ENCODE results near the gene ACVR1B.

ACVR1B gene

DNA sequence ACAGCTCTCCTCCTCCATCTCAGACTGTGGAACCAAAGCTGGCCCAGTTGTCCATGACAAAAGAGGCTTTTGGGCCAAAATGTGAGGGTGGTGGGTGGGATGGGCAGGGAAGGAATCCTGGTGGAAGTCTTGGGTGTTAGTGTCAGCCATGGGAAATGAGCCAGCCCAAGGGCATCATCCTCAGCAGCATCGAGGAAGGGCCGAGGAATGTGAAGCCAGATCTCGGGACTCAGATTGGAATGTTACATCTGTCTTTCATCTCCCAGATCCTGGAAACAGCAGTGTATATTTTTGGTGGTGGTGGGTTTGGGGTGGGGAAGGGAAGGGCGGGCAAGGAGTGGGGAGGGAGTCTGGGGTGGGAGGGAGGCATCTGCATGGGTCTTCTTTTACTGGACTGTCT, 43.5 kb downstream of the ACVR1B start:
- H3K9me3 ChIP-seq (ENCODE audit: control insufficient read depth, low read length): no peaks in the 10 kb centered on the region
- peak; percentile 41 for DNase-seq (ENCODE audit: low read depth)
- H3K9ac ChIP-seq (ENCODE audit: low read length): no peak overlapping the region
- peaks cover 81% of the 10 kb centered on the region for H3K36me3 ChIP-seq (ENCODE audit: control insufficient read depth, insufficient read depth, low read length, severe bottlenecking)
- H3K4me3 ChIP-seq (ENCODE audit: low read length): no peak overlapping the region
- peaks cover 2% of the 10 kb centered on the region for H3K4me1 ChIP-seq (ENCODE audit: control insufficient read depth, insufficient read depth, low read length)
- no peaks in the 10 kb centered on the region for H3K27me3 ChIP-seq (replicated peaks; ENCODE audit: control insufficient read depth, insufficient read depth, low read length)

DNA sequence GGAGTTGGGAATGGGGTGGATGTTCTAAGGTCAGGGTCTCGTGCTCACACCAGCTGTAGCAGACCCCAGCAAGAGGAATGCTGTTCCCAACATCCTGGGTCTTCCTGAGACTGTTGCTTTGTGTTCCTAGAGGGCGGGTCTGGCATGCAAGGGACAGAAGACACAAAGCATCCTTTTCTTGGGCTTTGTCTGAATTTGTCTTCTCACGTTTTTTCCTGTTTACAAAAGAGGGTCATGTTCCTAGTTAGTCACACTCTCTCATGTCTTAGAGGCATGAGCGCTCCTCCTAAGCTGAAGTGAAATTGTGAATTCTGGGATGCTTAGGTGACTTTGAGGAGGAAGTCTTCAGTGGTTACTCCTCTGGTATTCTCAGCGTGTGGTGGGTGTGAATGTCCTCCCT, 45.6 kb downstream of the ACVR1B start:
- Histone ChIP-seq H3K9ac (ENCODE audit: low read length) (no peak overlapping the region), H3K4me3 (ENCODE audit: low read length) (no peak overlapping the region), H3K9me3 (ENCODE audit: control insufficient read depth, low read length) (no peaks in the 10 kb centered on the region), H3K4me1 (ENCODE audit: control insufficient read depth, insufficient read depth, low read length) (peaks cover 2% of the 10 kb centered on the region), H3K27me3 (replicated peaks; ENCODE audit: control insufficient read depth, insufficient read depth, low read length) (no peaks in the 10 kb centered on the region), H3K36me3 (ENCODE audit: control insufficient read depth, insufficient read depth, low read length, severe bottlenecking) (peaks cover 69% of the 10 kb centered on the region)
- no peak for DNase-seq (ENCODE audit: low read depth)

DNA sequence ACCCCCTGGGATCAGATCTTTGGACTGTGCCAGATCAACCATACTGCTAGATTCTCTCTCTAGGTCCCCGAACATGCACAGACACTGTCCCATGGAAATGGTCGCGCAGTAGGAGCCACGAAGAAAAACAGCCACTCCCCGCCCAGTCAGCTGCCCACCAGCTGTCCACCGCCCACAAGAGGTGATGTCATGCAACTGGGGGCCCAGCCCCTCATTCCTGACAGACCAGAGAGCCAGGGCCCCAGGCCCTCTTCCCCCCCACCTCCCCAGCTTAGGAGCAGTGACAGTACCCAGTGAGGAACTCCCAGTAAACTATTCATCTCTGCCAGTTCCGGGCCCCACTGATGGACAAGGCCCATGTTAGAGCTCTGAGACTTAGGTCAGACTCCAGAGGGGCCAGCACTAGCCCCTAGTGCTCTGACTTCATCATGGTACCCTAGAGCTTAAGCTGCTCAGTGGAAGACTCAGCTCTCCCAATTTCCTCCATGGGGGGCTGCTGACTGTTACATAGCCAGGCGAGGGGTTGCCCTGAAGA, 51.6 kb downstream of the ACVR1B start:
- Histone ChIP-seq H3K4me1 (ENCODE audit: control insufficient read depth, insufficient read depth, low read length) (peaks cover 3% of the 10 kb centered on the region), H3K9me3 (ENCODE audit: control insufficient read depth, low read length) (no peaks in the 10 kb centered on the region), H3K4me3 (ENCODE audit: low read length) (no peak overlapping the region), H3K27me3 (replicated peaks; ENCODE audit: control insufficient read depth, insufficient read depth, low read length) (no peaks in the 10 kb centered on the region), H3K36me3 (ENCODE audit: control insufficient read depth, insufficient read depth, low read length, severe bottlenecking) (peaks cover 29% of the 10 kb centered on the region), H3K9ac (ENCODE audit: low read length) (no peak overlapping the region)
- DNase-seq (ENCODE audit: low read depth): no peak

DNA sequence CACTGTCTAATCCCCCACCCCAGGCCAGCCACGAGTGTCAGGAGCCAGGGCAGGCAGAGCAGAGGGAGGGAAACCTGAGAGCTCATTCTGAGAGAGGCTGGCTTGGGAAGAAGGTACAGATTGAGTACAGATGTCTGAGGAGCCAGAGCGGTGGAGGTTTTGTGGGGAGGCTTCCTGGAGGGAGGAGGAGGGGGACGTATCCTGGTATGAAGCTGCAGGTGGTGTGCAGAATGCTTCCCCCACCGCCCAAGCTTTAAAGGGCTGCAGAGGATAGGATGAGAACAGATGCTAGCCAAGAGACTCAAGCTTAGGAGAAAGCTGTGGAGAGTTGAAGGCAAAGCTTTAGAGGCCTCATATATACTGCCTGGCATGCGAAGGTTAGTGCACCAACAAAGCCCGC, 52.1 kb downstream of the ACVR1B start:
- Histone ChIP-seq H3K27me3 (replicated peaks; ENCODE audit: control insufficient read depth, insufficient read depth, low read length) (no peaks in the 10 kb centered on the region), H3K36me3 (ENCODE audit: control insufficient read depth, insufficient read depth, low read length, severe bottlenecking) (peaks cover 25% of the 10 kb centered on the region)

DNA sequence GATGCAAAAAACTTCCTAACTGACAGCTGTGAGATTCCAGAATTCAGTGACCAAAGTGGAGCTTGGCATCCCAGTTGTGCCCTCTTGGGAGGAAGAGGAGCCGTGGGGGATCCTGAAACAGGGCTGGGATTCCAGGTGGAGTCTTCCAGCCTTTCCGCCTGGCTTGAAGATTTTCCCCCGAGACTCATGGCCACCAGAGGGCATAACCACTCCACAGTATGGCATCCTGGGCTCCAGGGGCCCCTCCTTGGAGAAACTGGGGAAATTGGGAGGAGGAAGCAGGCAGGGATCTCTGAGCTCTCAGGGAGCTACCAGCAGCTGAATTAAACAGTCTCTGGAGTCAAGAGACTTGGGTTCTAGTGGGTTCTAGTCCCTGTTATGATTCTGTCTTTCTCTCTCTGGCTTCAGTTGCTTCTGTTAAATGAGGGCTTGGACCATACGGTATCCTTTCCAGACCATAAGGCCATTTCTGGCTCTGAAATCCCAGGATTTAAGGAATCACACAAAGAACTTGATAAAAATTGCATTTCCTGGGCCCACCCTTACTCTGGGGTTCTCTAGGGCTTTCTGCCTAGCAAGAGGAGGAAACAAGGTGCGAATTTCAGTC, 52.6 kb downstream of the ACVR1B start:
- Histone ChIP-seq H3K27me3 (replicated peaks; ENCODE audit: control insufficient read depth, insufficient read depth, low read length) (no peaks in the 10 kb centered on the region), H3K9ac (ENCODE audit: low read length) (no peak overlapping the region), H3K9me3 (ENCODE audit: control insufficient read depth, low read length) (no peaks in the 10 kb centered on the region), H3K36me3 (ENCODE audit: control insufficient read depth, insufficient read depth, low read length, severe bottlenecking) (peaks cover 22% of the 10 kb centered on the region), H3K4me1 (ENCODE audit: control insufficient read depth, insufficient read depth, low read length) (peaks cover 11% of the 10 kb centered on the region), H3K4me3 (ENCODE audit: low read length) (no peak overlapping the region)
- DNase-seq (ENCODE audit: low read depth): peak; percentile 79

More for the DNA sequence above, 52.1 kb downstream of the ACVR1B start:
- H3K4me1 ChIP-seq (ENCODE audit: control insufficient read depth, insufficient read depth, low read length): peaks cover 6% of the 10 kb centered on the region
- no peak for DNase-seq (ENCODE audit: low read depth)
- H3K4me3 ChIP-seq (ENCODE audit: low read length): no peak overlapping the region
- H3K9me3 ChIP-seq (ENCODE audit: control insufficient read depth, low read length): no peaks in the 10 kb centered on the region
- H3K9ac ChIP-seq (ENCODE audit: low read length): no peak overlapping the region

DNA sequence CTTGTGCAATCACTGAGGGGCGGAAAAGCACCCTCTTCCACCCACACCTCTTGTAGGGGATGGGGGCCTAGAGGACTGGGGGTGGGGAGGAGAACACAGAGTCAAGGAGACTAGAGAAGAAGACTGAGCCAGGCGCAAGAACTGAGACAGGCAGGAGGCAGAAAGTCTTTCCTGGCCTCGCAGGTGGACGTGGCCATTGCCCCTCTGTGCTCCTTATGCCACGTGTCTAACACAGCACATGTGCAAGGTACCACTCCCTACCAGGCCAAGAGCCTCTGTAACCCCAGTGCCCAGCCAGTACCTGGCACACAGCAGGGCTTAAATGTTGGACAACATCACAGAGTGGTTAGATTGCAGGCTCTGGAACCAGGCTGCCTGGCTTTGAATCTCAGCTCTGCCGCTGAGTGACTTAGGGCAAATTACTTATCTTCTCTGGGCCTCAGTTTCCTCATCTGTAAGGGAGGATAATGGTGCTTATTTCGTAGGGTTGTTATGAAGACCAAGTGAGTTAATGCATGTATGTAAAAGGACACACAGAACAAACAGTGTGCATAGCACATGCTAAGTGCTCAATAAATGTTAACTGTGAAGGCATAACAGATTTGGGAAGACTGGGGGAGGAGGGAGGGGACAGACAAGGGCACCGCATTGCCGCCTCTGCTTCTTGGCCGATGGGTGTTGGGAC, 53.9 kb downstream of the ACVR1B start:
- DNase-seq (ENCODE audit: low read depth): no peak
- Histone ChIP-seq H3K4me3 (ENCODE audit: low read length) (no peak overlapping the region), H3K27me3 (replicated peaks; ENCODE audit: control insufficient read depth, insufficient read depth, low read length) (no peaks in the 10 kb centered on the region)

DNA sequence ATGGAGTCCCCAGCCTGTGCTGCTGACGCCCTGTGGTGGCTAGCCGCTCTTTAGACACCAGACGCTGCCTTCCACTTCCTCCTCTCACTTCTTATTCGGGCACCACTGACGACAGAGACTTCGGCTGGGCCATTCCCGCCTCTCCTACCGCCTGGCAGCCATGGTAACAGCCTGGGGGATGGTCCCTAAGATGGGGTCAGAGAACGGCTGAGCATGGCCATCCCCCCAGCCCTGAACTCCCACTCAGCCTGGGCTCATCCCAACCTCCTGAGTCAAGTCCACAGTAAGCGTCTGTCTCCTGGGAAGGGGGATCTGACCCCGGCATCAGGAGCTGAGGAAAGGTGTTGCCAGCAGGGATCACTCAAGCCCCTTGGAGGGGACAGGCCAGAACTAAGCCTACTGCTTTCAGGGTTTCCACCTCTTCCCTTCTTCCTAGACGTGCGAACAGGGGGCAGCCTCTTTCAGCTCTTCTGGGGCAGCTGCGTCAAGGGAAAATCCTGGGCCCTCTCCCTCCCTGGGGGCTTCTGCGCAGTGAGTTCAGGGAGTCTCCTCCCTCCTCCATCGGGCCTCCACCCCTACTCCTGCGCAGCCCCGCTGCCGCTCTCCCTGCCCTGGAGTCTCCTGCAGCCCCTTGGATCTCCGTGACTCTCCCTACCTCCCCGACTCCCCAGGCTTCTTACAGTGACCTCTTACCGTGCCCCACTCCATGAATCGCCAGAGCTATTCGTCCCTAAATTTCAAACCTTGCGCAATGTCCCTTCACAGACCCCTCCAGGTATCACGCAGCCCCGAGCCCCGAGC, 54.6 kb downstream of the ACVR1B start:
- peaks cover 31% of the 10 kb centered on the region for H3K4me1 ChIP-seq (ENCODE audit: control insufficient read depth, insufficient read depth, low read length)
- peak overlapping the region; percentile 54 for H3K9ac ChIP-seq (ENCODE audit: low read length)
- no peaks in the 10 kb centered on the region for H3K9me3 ChIP-seq (ENCODE audit: control insufficient read depth, low read length)
- peak overlapping the region; percentile 52 for H3K4me3 ChIP-seq (ENCODE audit: low read length)
- no peaks in the 10 kb centered on the region for H3K27me3 ChIP-seq (replicated peaks; ENCODE audit: control insufficient read depth, insufficient read depth, low read length)
- H3K36me3 ChIP-seq (ENCODE audit: control insufficient read depth, insufficient read depth, low read length, severe bottlenecking): peaks cover 8% of the 10 kb centered on the region
- no peak for DNase-seq (ENCODE audit: low read depth)

More for the DNA sequence above, 53.9 kb downstream of the ACVR1B start:
- peaks cover 12% of the 10 kb centered on the region for H3K36me3 ChIP-seq (ENCODE audit: control insufficient read depth, insufficient read depth, low read length, severe bottlenecking)
- no peaks in the 10 kb centered on the region for H3K9me3 ChIP-seq (ENCODE audit: control insufficient read depth, low read length)
- H3K4me1 ChIP-seq (ENCODE audit: control insufficient read depth, insufficient read depth, low read length): peaks cover 24% of the 10 kb centered on the region
- H3K9ac ChIP-seq (ENCODE audit: low read length): no peak overlapping the region

DNA sequence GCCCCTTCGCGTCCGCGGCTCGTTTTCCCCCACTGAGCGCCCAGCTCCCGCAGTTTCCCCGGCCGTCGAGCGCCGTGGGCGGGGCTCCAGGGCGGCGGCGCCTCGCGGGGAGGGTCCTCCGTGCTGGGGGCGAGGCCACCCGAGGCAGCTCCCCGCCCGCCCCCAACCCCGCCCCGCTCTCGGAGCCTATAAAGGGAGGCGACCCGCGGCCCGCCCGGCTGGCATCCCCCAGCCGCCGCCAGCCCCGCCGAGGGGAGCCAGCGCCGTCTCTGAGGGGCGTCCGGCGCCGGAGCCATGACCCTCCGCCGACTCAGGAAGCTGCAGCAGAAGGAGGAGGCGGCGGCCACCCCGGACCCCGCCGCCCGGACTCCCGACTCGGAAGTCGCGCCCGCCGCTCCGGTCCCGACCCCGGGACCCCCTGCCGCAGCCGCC, 55.2 kb downstream of the ACVR1B start, which contains the start of gene TAMALIN:
Gene TAMALIN (plus strand): TSS at position 221 of the 432 bp plus-strand sequence. CDS start 74 bp downstream, at position 295.
- peaks cover 8% of the 10 kb centered on the region for H3K36me3 ChIP-seq (ENCODE audit: control insufficient read depth, insufficient read depth, low read length, severe bottlenecking)
- no peaks in the 10 kb centered on the region for H3K27me3 ChIP-seq (replicated peaks; ENCODE audit: control insufficient read depth, insufficient read depth, low read length)
- H3K4me3 ChIP-seq (ENCODE audit: low read length): peak within 1 kb of the TSS; percentile 83
- peak; percentile 83 for DNase-seq (ENCODE audit: low read depth)
- H3K4me1 ChIP-seq (ENCODE audit: control insufficient read depth, insufficient read depth, low read length): peaks cover 33% of the 10 kb centered on the region
- H3K9me3 ChIP-seq (ENCODE audit: control insufficient read depth, low read length): no peaks in the 10 kb centered on the region
- peak within 1 kb of the TSS; percentile 84 for H3K9ac ChIP-seq (ENCODE audit: low read length)

DNA sequence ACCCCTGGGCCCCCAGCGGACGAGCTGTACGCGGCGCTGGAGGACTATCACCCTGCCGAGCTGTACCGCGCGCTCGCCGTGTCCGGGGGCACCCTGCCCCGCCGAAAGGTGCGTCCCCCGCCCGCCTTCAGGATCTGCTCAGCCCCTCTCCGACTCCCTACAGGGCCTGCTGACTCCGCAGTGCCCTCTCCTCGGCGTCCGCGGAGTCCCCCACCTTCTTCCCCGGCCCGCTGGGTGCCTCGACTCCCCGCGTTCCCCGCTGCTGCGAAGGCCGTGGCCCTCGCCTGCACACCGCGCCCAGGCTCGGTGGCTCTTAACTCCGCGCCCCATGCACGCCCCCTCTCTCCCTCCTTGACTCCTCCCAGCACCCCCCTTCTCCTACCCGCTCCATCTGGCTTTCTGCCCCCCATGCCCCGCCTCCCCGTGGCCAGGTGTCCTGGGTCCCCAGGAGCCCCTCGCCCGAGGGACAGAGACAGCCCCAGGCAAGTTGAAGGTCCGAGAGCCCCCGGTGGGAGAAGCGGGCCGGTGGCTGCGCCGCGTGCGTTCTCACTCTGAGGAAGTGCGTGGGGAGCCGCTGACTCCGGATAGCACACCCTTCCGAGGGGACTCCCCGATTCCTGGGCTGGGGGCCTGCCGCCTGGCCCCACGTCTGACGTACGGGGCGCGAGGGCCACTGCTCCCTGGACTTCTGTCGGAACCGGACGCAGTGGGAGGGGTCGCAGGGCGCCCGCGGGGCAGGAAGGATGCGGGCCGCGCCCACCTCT, 55.8 kb downstream of the ACVR1B start:
- no peaks in the 10 kb centered on the region for H3K9me3 ChIP-seq (ENCODE audit: control insufficient read depth, low read length)
- DNase-seq (ENCODE audit: low read depth): peak; percentile 32
- peaks cover 7% of the 10 kb centered on the region for H3K36me3 ChIP-seq (ENCODE audit: control insufficient read depth, insufficient read depth, low read length, severe bottlenecking)
- peaks cover 33% of the 10 kb centered on the region for H3K4me1 ChIP-seq (ENCODE audit: control insufficient read depth, insufficient read depth, low read length)
- no peaks in the 10 kb centered on the region for H3K27me3 ChIP-seq (replicated peaks; ENCODE audit: control insufficient read depth, insufficient read depth, low read length)
- H3K4me3 ChIP-seq (ENCODE audit: low read length): peak overlapping the region; percentile 83
- peak overlapping the region; percentile 84 for H3K9ac ChIP-seq (ENCODE audit: low read length)

DNA sequence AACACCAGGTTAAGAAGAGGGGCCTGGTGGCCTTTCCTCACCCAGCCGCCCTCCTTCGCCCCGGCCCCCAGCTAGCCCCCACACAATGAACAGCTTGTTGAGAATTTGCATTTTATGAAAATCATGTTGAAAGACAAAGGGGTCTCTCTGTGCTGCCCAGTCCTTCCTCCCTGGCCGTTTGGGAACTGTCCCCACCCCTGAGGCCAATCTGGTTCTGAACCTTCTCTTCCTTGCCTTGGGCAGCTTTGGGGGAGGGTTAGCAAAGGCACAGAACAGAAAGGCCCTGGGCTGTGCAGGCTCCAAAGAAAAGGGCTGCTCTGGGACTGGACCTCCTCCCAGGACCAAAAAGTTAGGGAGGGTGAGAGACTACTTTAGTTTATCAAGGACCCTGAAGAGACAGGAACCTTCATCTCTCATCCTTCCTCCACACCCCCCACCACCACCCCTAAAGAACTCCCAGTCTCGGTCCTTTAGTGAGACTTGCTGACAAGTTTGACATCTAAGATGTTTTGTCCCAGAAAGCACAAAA, 56.5 kb downstream of the ACVR1B start:
- peak overlapping the region; percentile 84 for H3K9ac ChIP-seq (ENCODE audit: low read length)
- H3K9me3 ChIP-seq (ENCODE audit: control insufficient read depth, low read length): no peaks in the 10 kb centered on the region
- H3K4me3 ChIP-seq (ENCODE audit: low read length): peak overlapping the region; percentile 83
- no peaks in the 10 kb centered on the region for H3K27me3 ChIP-seq (replicated peaks; ENCODE audit: control insufficient read depth, insufficient read depth, low read length)
- H3K36me3 ChIP-seq (ENCODE audit: control insufficient read depth, insufficient read depth, low read length, severe bottlenecking): peaks cover under 1% of the 10 kb centered on the region
- DNase-seq (ENCODE audit: low read depth): no peak
- peaks cover 33% of the 10 kb centered on the region for H3K4me1 ChIP-seq (ENCODE audit: control insufficient read depth, insufficient read depth, low read length)

All from adipocyte (in vitro differentiated cells).